Measurements from ENCODE around the gene ZNF749.

- TF ChIP-seq CTCF (IDR thresholded peaks at IDR 0.05 in 4 of 5, conservative IDR thresholded peaks at IDR 0.05 in 1 of 5) (no peak), POLR2A (IDR thresholded peaks at IDR 0.05) (no peak)
These were observed 31.4 kb downstream of the ZNF749 start for GRCh38 chr19:57466489-57466888.
